Brain microvascular endothelial cell (primary cell): Measurements from ENCODE around the gene AGBL5.

Experiments
- DNase-seq: peaks from one replicate; pipeline ENCODE4 v3.0.0-alpha.2; 2020
- H3K27ac ChIP-seq: fragments of 250-450 bp; sonication (Bioruptor Pico); 2 replicates; pipeline ENCODE4 v1.5.1; 2020; ENCODE audit warnings: mild to moderate bottlenecking, moderate library complexity
- H3K27me3 ChIP-seq: fragments of 250-450 bp; sonication (Bioruptor Pico); replicated peaks from 2 replicates; pipeline ENCODE4 v1.5.1; 2020; ENCODE audit warnings: mild to moderate bottlenecking
- H3K36me3 ChIP-seq: fragments of 250-450 bp; sonication (Bioruptor Pico); replicated peaks from 2 replicates; pipeline ENCODE4 v1.5.1; 2020; ENCODE audit warnings: mild to moderate bottlenecking
- H3K4me3 ChIP-seq: 2 replicates; pipeline ENCODE4 v1.5.1; 2011; ENCODE audit warnings: low read depth, mild to moderate bottlenecking, control low read depth, low read length, moderate library complexity
- in situ Hi-C: cut with HindIII; loops from 2 replicates; pipeline ENCODE4 v1.10.0; 2017; ENCODE audit warnings: low sequenced_read_pairs, low pct_ligation_motif_present
- TF ChIP-seq, protein P1 (sequence below): IDR thresholded peaks from 2 replicates; pipeline ENCODE4 v1.5.1; 2011; ENCODE audit warnings: low read depth, mild to moderate bottlenecking, moderate library complexity, low read length, control low read depth, inconsistent platforms; ENCODE audit errors: missing control alignments

The AGBL5 gene

DNA sequence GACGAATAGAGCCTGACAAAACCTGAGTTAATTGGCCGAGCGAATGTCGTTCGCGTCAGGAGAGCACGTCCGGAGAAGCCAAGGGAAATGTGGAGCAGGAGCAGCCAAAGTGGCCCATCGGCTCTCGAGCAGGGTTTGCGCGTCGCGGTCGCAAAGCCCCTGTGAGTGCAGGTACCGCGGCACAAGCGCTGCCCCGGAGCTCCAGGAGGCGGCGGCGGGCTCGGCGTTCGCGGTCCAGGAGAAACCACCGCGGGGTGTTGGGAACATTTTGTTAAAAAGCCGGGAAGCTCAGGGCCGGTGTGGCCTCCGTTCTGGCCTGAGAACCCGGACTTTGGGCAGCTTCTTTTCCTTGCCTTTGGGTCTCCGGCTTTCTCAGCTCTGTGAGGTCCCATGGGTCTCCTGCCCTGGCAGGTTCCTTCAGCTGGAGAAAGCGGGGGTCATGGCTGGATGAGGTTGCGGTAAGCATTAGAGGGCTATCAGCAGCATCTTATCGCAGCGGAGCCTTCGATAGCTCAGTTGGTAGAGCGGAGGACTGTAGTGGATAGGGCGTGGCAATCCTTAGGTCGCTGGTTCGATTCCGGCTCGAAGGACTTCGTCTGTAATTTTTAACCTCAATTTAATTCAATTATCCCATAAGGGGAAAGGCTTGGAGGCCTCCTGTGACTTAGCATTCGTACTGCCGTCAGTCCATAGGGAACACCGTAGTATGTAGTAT is 1.0 kb upstream of the AGBL5 start:
- H3K27ac ChIP-seq = peak overlapping the region; percentile 71
- TF ChIP-seq, protein P1, sequence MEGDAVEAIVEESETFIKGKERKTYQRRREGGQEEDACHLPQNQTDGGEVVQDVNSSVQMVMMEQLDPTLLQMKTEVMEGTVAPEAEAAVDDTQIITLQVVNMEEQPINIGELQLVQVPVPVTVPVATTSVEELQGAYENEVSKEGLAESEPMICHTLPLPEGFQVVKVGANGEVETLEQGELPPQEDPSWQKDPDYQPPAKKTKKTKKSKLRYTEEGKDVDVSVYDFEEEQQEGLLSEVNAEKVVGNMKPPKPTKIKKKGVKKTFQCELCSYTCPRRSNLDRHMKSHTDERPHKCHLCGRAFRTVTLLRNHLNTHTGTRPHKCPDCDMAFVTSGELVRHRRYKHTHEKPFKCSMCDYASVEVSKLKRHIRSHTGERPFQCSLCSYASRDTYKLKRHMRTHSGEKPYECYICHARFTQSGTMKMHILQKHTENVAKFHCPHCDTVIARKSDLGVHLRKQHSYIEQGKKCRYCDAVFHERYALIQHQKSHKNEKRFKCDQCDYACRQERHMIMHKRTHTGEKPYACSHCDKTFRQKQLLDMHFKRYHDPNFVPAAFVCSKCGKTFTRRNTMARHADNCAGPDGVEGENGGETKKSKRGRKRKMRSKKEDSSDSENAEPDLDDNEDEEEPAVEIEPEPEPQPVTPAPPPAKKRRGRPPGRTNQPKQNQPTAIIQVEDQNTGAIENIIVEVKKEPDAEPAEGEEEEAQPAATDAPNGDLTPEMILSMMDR = peak; percentile 61
- peaks cover 5% of the 10 kb centered on the region for H3K36me3 ChIP-seq
- in situ Hi-C loops = no loop called here
- no peaks in the 10 kb centered on the region for H3K27me3 ChIP-seq
- peak; percentile 89 for DNase-seq
- peak overlapping the region; percentile 86 for H3K4me3 ChIP-seq

GRCh38 chr2:27051902-27052645 is 606 bp downstream of the AGBL5 start:
- H3K27me3 ChIP-seq = no peaks in the 10 kb centered on the region
- TF ChIP-seq, protein P1 = no peak
- H3K27ac ChIP-seq = peak overlapping the region; percentile 71
- H3K4me3 ChIP-seq = peak overlapping the region; percentile 86
- in situ Hi-C loops = no loop called here
- H3K36me3 ChIP-seq = peaks cover 13% of the 10 kb centered on the region
- DNase-seq = no peak

GRCh38 chr2:27053321-27053720 is 1.9 kb downstream of the AGBL5 start:
- no peak for DNase-seq
- in situ Hi-C loops = no loop called here
- TF ChIP-seq, protein P1 = no peak
- Histone ChIP-seq H3K4me3 (no peak overlapping the region), H3K27me3 (no peaks in the 10 kb centered on the region), H3K27ac (no peak overlapping the region), H3K36me3 (peaks cover 19% of the 10 kb centered on the region)

DNA sequence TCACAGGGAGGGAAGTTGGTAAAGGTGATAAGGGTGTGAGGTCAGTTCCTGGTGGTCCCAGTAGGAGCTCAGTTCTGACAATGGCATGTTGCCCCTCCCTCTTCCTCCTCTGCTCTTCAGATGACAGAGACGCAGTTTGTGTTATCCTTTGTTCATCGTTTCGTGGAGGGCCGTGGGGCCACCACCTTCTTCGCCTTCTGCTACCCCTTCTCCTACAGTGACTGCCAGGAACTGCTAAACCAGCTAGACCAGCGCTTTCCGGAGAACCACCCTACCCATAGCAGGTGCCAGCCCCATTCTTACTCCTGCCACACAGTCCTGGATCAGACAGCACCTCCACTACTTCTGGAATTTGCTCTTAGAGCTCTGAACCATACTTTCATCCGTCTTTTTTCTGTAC is 2.3 kb downstream of the AGBL5 start:
- in situ Hi-C loops = no loop called here
- Histone ChIP-seq H3K27me3 (no peaks in the 10 kb centered on the region), H3K4me3 (no peak overlapping the region), H3K27ac (no peak overlapping the region), H3K36me3 (peaks cover 19% of the 10 kb centered on the region)
- TF ChIP-seq, protein P1 = no peak
- no peak for DNase-seq

DNA sequence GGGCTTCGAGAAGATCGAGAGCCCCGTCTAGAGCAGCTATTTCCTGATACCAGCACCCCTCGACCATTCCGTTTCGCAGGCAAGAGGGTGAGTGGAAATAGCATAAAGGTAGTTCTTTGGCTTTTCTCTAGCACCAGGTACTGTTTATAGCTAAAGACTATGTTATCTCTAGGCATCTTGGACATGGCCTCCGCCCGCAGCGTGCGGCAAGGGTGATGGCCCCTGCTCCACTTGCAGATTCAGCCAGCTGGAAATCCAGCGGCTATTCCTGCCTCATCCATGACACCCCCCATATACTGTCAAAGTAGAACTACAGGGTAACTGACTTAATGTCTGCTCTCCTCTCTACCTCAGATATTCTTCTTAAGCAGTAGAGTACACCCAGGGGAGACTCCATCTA is 3.3 kb downstream of the AGBL5 start:
- H3K27ac ChIP-seq = no peak overlapping the region
- TF ChIP-seq, protein P1 = no peak
- H3K36me3 ChIP-seq = peaks cover 25% of the 10 kb centered on the region
- DNase-seq = no peak
- H3K27me3 ChIP-seq = no peaks in the 10 kb centered on the region
- in situ Hi-C loops = no loop called here
- no peak overlapping the region for H3K4me3 ChIP-seq
